ENCODE data around the gene CREB5. TPM values are rescaled to one million over a fixed set of nuclear protein-coding genes. Genes with fewer than 3 reads are reported as not detected.

Gene CREB5
- total RNA-seq, 1 donor from 2014 or later = 10.3 TPM

DNA sequence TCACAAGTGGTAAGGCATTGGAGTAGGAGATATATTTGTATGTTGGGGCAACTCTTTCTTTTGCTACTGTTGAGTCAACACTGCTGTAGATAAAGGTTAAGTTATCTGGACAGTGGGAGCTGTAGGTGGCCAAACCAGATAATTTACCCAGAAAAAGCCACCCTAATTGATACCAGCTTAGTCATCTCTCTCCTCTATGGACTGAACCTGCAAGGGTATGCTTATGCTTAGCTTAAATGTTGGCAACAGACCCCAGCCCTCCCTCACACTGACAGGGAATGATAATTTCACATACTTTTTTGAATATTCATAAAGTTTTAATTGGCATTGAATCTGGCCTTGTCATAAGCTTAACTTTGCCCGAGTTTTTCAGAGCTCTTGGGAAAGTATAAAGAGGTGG is 66.3 kb downstream of the CREB5 start:
- H3K9me3 ChIP-seq = no peaks in the 10 kb centered on the region
- intact Hi-C loops (cut with DNase I) = no loop called here
- ATAC-seq = no peak
- no peaks in the 10 kb centered on the region for H3K4me1 ChIP-seq
- no peak for TF ChIP-seq CTCF (IDR thresholded peaks at IDR 0.05)
- H3K4me3 ChIP-seq = no peak overlapping the region
- no peak for DNase-seq
- no peak overlapping the region for H3K27ac ChIP-seq
- no peaks in the 10 kb centered on the region for H3K36me3 ChIP-seq
- no peaks in the 10 kb centered on the region for H3K27me3 ChIP-seq (ENCODE audit: low read depth)

DNA sequence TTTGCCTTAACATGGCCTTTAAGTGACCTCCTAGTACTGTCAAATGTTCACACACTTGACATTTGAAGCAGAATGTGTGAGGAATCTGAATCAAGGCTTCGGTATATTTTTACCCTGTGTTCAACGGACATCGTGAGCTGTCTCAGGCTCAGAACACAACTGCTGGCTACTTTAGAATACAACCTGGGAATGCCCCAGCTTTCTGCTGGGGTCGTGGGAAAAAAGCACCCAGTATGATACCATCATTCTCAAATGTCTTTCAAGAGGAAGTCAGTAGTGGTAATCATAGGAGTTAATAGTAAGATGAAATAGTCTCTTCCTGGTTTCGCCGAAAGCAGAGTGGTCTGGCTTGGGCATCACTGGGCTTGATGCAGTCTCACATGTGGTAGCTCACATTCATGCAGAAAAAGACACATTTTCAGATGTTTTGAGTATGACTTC is 67.2 kb downstream of the CREB5 start:
- DNase-seq = no peak
- Histone ChIP-seq H3K27me3 (ENCODE audit: low read depth) (no peaks in the 10 kb centered on the region), H3K9me3 (no peaks in the 10 kb centered on the region), H3K27ac (no peak overlapping the region), H3K4me3 (no peak overlapping the region), H3K4me1 (no peaks in the 10 kb centered on the region), H3K36me3 (no peaks in the 10 kb centered on the region)
- no peak for TF ChIP-seq CTCF (IDR thresholded peaks at IDR 0.05)
- no peak for ATAC-seq
- intact Hi-C loops (cut with DNase I) = no loop called here

DNA sequence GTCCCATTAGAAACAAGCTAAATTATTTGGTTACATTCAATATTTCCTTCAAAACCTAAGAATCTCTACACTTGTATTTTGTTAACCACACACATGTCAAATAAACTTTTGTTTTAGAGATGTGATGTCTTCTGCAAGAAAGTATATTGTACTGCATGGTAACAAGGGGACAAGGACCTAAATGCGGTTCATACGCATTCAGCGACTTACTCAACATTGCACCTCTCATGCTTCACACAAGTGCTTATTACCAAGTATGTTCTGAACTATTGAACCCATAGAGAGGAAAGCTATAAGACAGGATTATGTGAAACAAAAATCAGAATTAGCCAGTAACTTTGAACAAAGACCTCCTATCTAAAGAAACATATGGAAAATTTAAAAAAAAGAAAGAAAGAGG is 68.3 kb downstream of the CREB5 start:
- TF ChIP-seq CTCF (IDR thresholded peaks at IDR 0.05) = no peak

DNA sequence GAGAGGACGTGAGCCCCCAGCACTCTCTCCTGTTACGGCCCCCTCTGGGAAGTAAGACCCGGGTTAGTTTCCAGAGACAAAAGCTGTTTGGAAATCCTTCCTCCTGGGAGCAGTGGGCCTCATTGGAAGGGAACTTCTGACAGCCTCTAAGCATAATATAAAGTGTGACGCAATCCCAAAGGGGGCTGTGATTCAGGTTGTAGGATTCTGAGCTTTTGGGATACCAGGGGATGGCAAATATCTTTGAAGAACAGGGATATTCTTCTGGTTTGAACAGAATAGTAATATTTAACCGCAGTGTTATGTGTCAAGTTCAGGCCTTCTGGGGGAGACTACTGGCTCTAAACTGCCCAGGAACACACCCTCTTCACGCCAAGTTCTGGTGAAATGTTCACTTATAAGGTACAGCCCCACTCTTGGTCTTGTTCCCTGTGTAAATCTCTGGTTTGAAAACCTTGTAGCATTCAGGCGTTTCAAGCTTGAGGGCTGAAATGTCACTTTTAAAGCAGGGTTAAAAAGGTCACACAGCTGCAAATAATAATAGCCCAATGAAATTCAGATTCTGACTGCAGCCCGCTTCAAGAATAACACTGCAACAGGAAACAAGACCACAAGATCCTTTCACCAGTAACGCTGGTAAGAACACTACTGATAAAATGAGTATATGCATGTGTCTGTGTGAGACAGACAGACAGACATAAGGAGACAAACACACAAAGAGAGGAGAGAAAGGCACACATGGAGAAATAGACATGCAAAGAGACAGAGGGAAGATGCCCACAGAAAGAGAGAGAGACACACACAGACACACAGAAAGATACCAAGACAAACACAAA is 69.0 kb downstream of the CREB5 start:
- Histone ChIP-seq H3K4me3 (no peak overlapping the region), H3K9me3 (no peaks in the 10 kb centered on the region), H3K36me3 (no peaks in the 10 kb centered on the region), H3K27me3 (ENCODE audit: low read depth) (no peaks in the 10 kb centered on the region), H3K27ac (no peak overlapping the region), H3K4me1 (no peaks in the 10 kb centered on the region)
- DNase-seq (no peak), ATAC-seq (no peak)
- intact Hi-C loops (cut with DNase I) = no loop called here
- TF ChIP-seq CTCF (IDR thresholded peaks at IDR 0.05) = no peak

More for the DNA sequence above, 68.3 kb downstream of the CREB5 start:
- H3K9me3 ChIP-seq = no peaks in the 10 kb centered on the region
- no peaks in the 10 kb centered on the region for H3K27me3 ChIP-seq (ENCODE audit: low read depth)
- intact Hi-C loops (cut with DNase I) = no loop called here
- no peak overlapping the region for H3K4me3 ChIP-seq
- no peak for DNase-seq
- ATAC-seq = no peak
- H3K4me1 ChIP-seq = no peaks in the 10 kb centered on the region
- H3K27ac ChIP-seq = no peak overlapping the region
- no peaks in the 10 kb centered on the region for H3K36me3 ChIP-seq

DNA sequence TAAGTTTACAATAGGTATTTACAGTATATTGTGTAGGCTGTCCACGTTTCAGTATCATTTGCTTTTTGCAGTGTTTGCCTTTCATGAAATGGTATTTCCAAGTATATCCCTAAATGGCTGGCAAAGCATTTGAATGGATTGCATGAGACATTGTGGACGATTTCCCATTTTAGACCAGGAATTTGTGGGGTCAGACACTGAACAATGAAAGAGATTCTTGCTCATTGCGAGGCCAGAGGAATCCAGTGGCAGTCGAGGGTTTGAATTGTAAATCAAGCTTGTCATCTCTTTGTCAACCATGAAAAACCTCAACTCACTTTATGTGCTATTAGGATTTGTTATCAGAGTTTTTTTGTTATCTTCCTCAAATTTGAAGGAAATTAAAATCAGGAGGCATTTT is 70.8 kb downstream of the CREB5 start:
- Histone ChIP-seq H3K9me3 (no peaks in the 10 kb centered on the region), H3K4me1 (no peaks in the 10 kb centered on the region), H3K27me3 (ENCODE audit: low read depth) (no peaks in the 10 kb centered on the region), H3K27ac (no peak overlapping the region), H3K4me3 (no peak overlapping the region), H3K36me3 (no peaks in the 10 kb centered on the region)
- DNase-seq (no peak), ATAC-seq (no peak)
- intact Hi-C loops (cut with DNase I) = no loop called here
- TF ChIP-seq CTCF (IDR thresholded peaks at IDR 0.05) = no peak

Data from lower lobe of right lung (tissue), 2 donors.